ENCODE results near the gene CIDEA. TPM values are rescaled to one million over a fixed set of nuclear protein-coding genes. Genes with fewer than 3 reads are reported as not detected.
"Not testable (repeated sequence)": the region's sequence is repeated elsewhere in the genome, so short reads cannot be mapped to it uniquely, and the experiment has no call there.

CIDEA gene
- total and polyA plus RNA-seq, 2 experiments from 2014 or later = not detected

DNA sequence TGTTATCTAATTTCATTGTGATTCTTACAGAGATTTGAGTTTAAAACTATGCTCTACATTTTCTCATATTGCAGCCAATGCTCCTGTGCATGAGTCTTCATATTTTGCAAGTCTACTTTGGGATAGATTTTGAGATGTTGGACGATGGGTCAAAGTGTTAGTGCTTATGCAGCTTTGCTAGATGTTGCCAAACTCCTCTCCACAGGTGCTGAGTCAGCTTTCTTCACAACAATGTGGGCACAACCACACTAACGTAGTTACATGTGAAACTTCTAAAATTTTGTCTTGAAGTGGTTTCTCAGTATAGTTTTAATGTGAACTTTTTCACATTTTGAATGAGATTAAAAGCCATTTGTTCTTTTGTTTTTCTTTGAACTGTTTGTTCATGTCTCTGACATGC lies 32.1 kb upstream of the CIDEA start:
- H3K4me2 ChIP-seq (ENCODE audit: unreplicated experiment); in situ Hi-C loops (cut with MboI); H3K4me1 ChIP-seq (ENCODE audit: insufficient read depth); DNase-seq; H3F3A ChIP-seq (ENCODE audit: insufficient read depth); H3K9me3 ChIP-seq (ENCODE audit: low read depth); H3K27ac ChIP-seq; H3K79me2 ChIP-seq (ENCODE audit: insufficient read depth); H2AFZ ChIP-seq; H3K27me3 ChIP-seq (replicated peaks; ENCODE audit: insufficient read depth); H3K36me3 ChIP-seq (ENCODE audit: low read depth); H3K4me3 ChIP-seq; H3K9me2 ChIP-seq (ENCODE audit: insufficient read depth); H3K9ac ChIP-seq; H4K20me1 ChIP-seq (ENCODE audit: insufficient read depth): not testable (repeated sequence)
- WGBS, 2 experiments (ENCODE audit: low coverage in 1 of 2, low lambda C conversion rate in 2 of 2, missing lambda C conversion rate in 2 of 2) = 50 to 75% methylated on average over 1 of the region's 2 CpGs

DNA sequence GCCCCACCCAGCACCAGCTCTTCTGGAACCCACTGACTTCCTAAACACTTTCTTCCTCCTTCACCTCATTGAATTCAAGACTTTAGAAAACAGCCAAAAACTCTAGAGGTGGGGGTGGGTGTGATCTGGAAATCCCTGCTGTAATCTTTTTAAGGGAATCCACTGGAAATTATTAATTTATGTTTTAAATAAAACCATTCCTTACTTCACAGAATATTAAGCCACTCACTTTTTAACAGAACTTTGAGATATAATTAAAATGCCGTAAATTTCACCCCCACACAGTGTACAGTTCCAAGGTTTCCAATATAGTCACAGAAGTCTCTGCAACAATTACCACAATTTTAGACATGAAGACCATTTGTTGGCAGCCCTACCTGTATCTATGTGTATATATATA lies 30.8 kb upstream of the CIDEA start:
- H3K9ac ChIP-seq; H3K9me2 ChIP-seq (ENCODE audit: insufficient read depth); H3F3A ChIP-seq (ENCODE audit: insufficient read depth); H3K79me2 ChIP-seq (ENCODE audit: insufficient read depth); H2AFZ ChIP-seq; H3K4me2 ChIP-seq (ENCODE audit: unreplicated experiment); H3K4me3 ChIP-seq; H3K36me3 ChIP-seq (ENCODE audit: low read depth); H3K27me3 ChIP-seq (replicated peaks; ENCODE audit: insufficient read depth); H3K27ac ChIP-seq; in situ Hi-C loops (cut with MboI); H3K9me3 ChIP-seq (ENCODE audit: low read depth); H3K4me1 ChIP-seq (ENCODE audit: insufficient read depth); H4K20me1 ChIP-seq (ENCODE audit: insufficient read depth); DNase-seq: not testable (repeated sequence)
- WGBS, 2 experiments (ENCODE audit: low coverage in 1 of 2, low lambda C conversion rate in 2 of 2, missing lambda C conversion rate in 2 of 2) = 45 to 58% methylated on average over 1 of the region's 1 CpG

GRCh38 chr18:12226807-12227206 lies 27.4 kb upstream of the CIDEA start:
- DNase-seq; H3K36me3 ChIP-seq (ENCODE audit: low read depth); H3K4me1 ChIP-seq (ENCODE audit: insufficient read depth); H4K20me1 ChIP-seq (ENCODE audit: insufficient read depth); H3K27me3 ChIP-seq (replicated peaks; ENCODE audit: insufficient read depth); H3K79me2 ChIP-seq (ENCODE audit: insufficient read depth); H3K9me2 ChIP-seq (ENCODE audit: insufficient read depth); H3K9me3 ChIP-seq (ENCODE audit: low read depth); H3K27ac ChIP-seq; H3F3A ChIP-seq (ENCODE audit: insufficient read depth); H2AFZ ChIP-seq; H3K4me2 ChIP-seq (ENCODE audit: unreplicated experiment); H3K4me3 ChIP-seq; H3K9ac ChIP-seq: not testable (repeated sequence)
- in situ Hi-C loops (cut with MboI) = loop anchor here (5.0 kb wide), 1 partner anchor 1620 kb away; no protein-coding TSS in a partner anchor
- 55 to 89% methylated on average over 1 of the region's 2 CpGs for WGBS, 2 experiments (ENCODE audit: low coverage in 1 of 2, low lambda C conversion rate in 2 of 2, missing lambda C conversion rate in 2 of 2)

- H3K9ac ChIP-seq; H3F3A ChIP-seq (ENCODE audit: insufficient read depth); H3K9me3 ChIP-seq (ENCODE audit: low read depth); H3K27ac ChIP-seq; DNase-seq; H3K4me1 ChIP-seq (ENCODE audit: insufficient read depth); H2AFZ ChIP-seq; H3K4me2 ChIP-seq (ENCODE audit: unreplicated experiment); H3K27me3 ChIP-seq (replicated peaks; ENCODE audit: insufficient read depth); H3K4me3 ChIP-seq; H3K79me2 ChIP-seq (ENCODE audit: insufficient read depth); H4K20me1 ChIP-seq (ENCODE audit: insufficient read depth); H3K9me2 ChIP-seq (ENCODE audit: insufficient read depth); H3K36me3 ChIP-seq (ENCODE audit: low read depth): not testable (repeated sequence)
- WGBS, 2 experiments (ENCODE audit: low coverage in 1 of 2, low lambda C conversion rate in 2 of 2, missing lambda C conversion rate in 2 of 2) = 40 to 68% methylated on average over 6 to 17 of the region's 27 CpGs
- in situ Hi-C loops (cut with MboI) = loop anchor here (5.0 kb wide), 1 partner anchor 1620 kb away; no protein-coding TSS in a partner anchor
Observed at GRCh38 chr18:12227399-12228186, 26.6 kb upstream of the CIDEA start.

DNA sequence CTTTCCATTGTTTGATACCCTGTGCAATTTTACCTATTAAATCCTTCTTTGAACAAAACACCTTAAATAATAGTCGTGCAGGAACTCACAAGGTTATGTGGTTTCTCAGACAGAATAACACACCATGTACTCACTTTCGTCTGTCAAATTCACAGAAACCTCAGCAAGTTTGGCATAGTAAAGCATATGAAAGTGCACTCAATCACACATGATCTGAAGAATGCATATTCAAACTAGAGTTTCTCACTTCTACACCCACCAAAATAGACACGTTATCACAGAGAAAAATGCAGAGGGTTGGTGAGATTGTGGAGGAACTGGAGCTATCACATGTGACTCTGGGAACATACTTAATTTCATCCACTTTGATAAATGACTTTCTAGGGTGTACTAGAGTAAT lies 25.9 kb upstream of the CIDEA start:
- DNase-seq; H3K36me3 ChIP-seq (ENCODE audit: low read depth); H3K9me3 ChIP-seq (ENCODE audit: low read depth); H3K27me3 ChIP-seq (replicated peaks; ENCODE audit: insufficient read depth); H3K4me3 ChIP-seq; H3K9ac ChIP-seq; H3K79me2 ChIP-seq (ENCODE audit: insufficient read depth); H3K9me2 ChIP-seq (ENCODE audit: insufficient read depth); H3K4me1 ChIP-seq (ENCODE audit: insufficient read depth); H3F3A ChIP-seq (ENCODE audit: insufficient read depth); H2AFZ ChIP-seq; H3K27ac ChIP-seq; H4K20me1 ChIP-seq (ENCODE audit: insufficient read depth); H3K4me2 ChIP-seq (ENCODE audit: unreplicated experiment): not testable (repeated sequence)
- WGBS, 2 experiments (ENCODE audit: low coverage in 1 of 2, low lambda C conversion rate in 2 of 2, missing lambda C conversion rate in 2 of 2) = 6 to 17% methylated on average over 2 to 3 of the region's 3 CpGs
- in situ Hi-C loops (cut with MboI) = loop anchor here (5.0 kb wide), 1 partner anchor 1621 kb away; no protein-coding TSS in a partner anchor

- WGBS, 2 experiments (ENCODE audit: low coverage in 1 of 2, low lambda C conversion rate in 2 of 2, missing lambda C conversion rate in 2 of 2) = 80 to 84% methylated on average over 8 of the region's 8 CpGs
- H3K4me3 ChIP-seq; H3K4me1 ChIP-seq (ENCODE audit: insufficient read depth): not testable (repeated sequence)
Observed at GRCh38 chr18:12230561-12230960, 23.6 kb upstream of the CIDEA start.

More at GRCh38 chr18:12230561-12230960, 23.6 kb upstream of the CIDEA start:
- DNase-seq; H4K20me1 ChIP-seq (ENCODE audit: insufficient read depth); H3K9me2 ChIP-seq (ENCODE audit: insufficient read depth); H3K27me3 ChIP-seq (replicated peaks; ENCODE audit: insufficient read depth); H2AFZ ChIP-seq; H3F3A ChIP-seq (ENCODE audit: insufficient read depth); H3K79me2 ChIP-seq (ENCODE audit: insufficient read depth); H3K4me2 ChIP-seq (ENCODE audit: unreplicated experiment); H3K27ac ChIP-seq; H3K9me3 ChIP-seq (ENCODE audit: low read depth); H3K36me3 ChIP-seq (ENCODE audit: low read depth); in situ Hi-C loops (cut with MboI); H3K9ac ChIP-seq: not testable (repeated sequence)

All from GM23248 (cell line).